GM12891 (cell line): Measurements from ENCODE around the gene ZFAND3.

Experiments
- POLR2A ChIP-seq: IDR thresholded peaks from 2 replicates; pipeline ENCODE4 v1.6.1; 2011; ENCODE audit warnings: low read depth, low read length, control low read depth
- POLR2AphosphoS5 ChIP-seq: IDR thresholded peaks from 2 replicates; pipeline ENCODE4 v1.6.1; 2011; ENCODE audit warnings: low read depth, low read length, control low read depth
- SPI1 ChIP-seq: IDR thresholded peaks from 2 replicates; pipeline ENCODE4 v1.6.1; 2011; ENCODE audit warnings: low read depth, low read length, control low read depth

DNA sequence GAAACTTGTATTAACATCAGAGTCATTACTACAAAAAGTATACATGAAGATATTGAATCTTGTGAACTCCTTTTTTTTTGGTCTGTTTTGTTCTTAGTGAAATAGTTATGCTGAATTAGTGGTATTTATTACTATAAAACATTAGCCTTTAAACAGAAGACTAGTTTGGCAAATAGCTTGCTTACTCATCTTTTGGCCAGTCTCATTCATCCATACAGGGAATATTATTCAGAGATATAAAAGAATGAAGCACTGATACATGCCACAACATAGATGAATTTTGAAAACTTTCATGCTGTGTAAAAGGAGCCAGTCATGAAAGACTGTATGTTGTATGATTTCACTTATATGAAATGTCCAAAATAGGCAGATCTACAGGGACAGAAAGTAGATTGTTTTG lies 205.9 kb downstream of the ZFAND3 start:
- TF ChIP-seq POLR2A (no peak), POLR2AphosphoS5 (no peak), SPI1 (no peak)
